CD14-positive monocyte (primary cell): ENCODE results near the gene LIF. TPM values are rescaled to one million over a fixed set of nuclear protein-coding genes. Genes with fewer than 3 reads are reported as not detected.

Experiments used
- DNase-seq, 3 donors: peaks; one replicate each; pipeline ENCODE4 v3.0.0-alpha.2; 2011 to 2022
- H2AFZ ChIP-seq: 2 replicates; pipeline ENCODE4 v1.6.0; 2012; ENCODE audit warnings: mild to moderate bottlenecking, low read depth, low read length, inconsistent platforms; ENCODE audit not compliant: insufficient read depth, poor library complexity, severe bottlenecking
- H3K27ac ChIP-seq, 2 donors: 1 replicate in 1 of 2; 2 replicates in 1 of 2; pipeline ENCODE4 v1.5.1; 2012 to 2013; ENCODE audit warnings: low read length in 2 of 2, control low read depth in 1 of 2, inconsistent platforms in 1 of 2, low read depth in 1 of 2, mild to moderate bottlenecking in 1 of 2
- H3K27me3 ChIP-seq, 2 donors: one replicate each; pipeline versions ENCODE4 v1.6.0 to v1.6.1; 2011 to 2013; ENCODE audit warnings: low read length in 2 of 2; ENCODE audit not compliant: control insufficient read depth in 2 of 2, insufficient read depth in 2 of 2
- H3K36me3 ChIP-seq, 2 donors: replicated peaks in 1 of 2; 1 replicate in 1 of 2; 2 replicates in 1 of 2; pipeline versions ENCODE4 v1.5.1 to v1.6.1; 2012 to 2013; ENCODE audit warnings: low read length in 2 of 2, control low read depth in 1 of 2, inconsistent platforms in 1 of 2, mild to moderate bottlenecking in 1 of 2; ENCODE audit not compliant: insufficient read depth in 2 of 2, control insufficient read depth in 1 of 2
- H3K4me1 ChIP-seq, 2 donors: 1 replicate in 1 of 2; 2 replicates in 1 of 2; pipeline versions ENCODE4 v1.5.1 to v1.6.1; 2012 to 2013; ENCODE audit warnings: low read length in 2 of 2, control low read depth in 1 of 2, inconsistent platforms in 1 of 2, mild to moderate bottlenecking in 1 of 2, moderate library complexity in 1 of 2; ENCODE audit not compliant: insufficient read depth in 2 of 2, control insufficient read depth in 1 of 2
- H3K4me2 ChIP-seq: replicated peaks from 2 replicates; pipeline ENCODE3; 2012; ENCODE audit warnings: low read length, moderate library complexity, mild to moderate bottlenecking; ENCODE audit not compliant: poor library complexity, severe bottlenecking; ENCODE audit errors: extremely low read depth
- H3K4me3 ChIP-seq, 3 experiments: fragments of 200-600 bp in 1 of 3; sonication (generic) in 1 of 3; replicated peaks in 1 of 3; 1 replicate in 2 of 3; 2 replicates in 1 of 3; pipeline ENCODE4 v1.5.1; 2011 to 2013; ENCODE audit warnings: low read length in 3 of 3, mild to moderate bottlenecking in 3 of 3, control low read depth in 2 of 3, low read depth in 2 of 3, inconsistent platforms in 1 of 3, moderate library complexity in 1 of 3
- H3K79me2 ChIP-seq: 2 replicates; pipeline ENCODE4 v1.6.0; 2012; ENCODE audit warnings: mild to moderate bottlenecking, control low read depth, inconsistent platforms, low read length, moderate library complexity; ENCODE audit not compliant: insufficient read depth
- H3K9ac ChIP-seq: 2 replicates; pipeline ENCODE4 v1.6.0; 2017; ENCODE audit warnings: low read length, mild to moderate bottlenecking; ENCODE audit not compliant: insufficient read depth, poor library complexity, severe bottlenecking
- H3K9me3 ChIP-seq, 2 donors: replicated peaks in 1 of 2; 1 replicate in 1 of 2; 2 replicates in 1 of 2; pipeline versions ENCODE4 v1.5.1 to v1.6.1; 2012 to 2013; ENCODE audit warnings: low read length in 2 of 2, control low read depth in 1 of 2; ENCODE audit not compliant: control insufficient read depth in 1 of 2, insufficient read depth in 1 of 2
- H4K20me1 ChIP-seq: 2 replicates; pipeline ENCODE4 v1.6.0; 2012; ENCODE audit warnings: mild to moderate bottlenecking, low read length, control low read depth, moderate library complexity; ENCODE audit not compliant: insufficient read depth
- H3K27ac Mint-ChIP-seq, 7 donors: one replicate each; pipeline ENCODE4 v1.8.0; 2020; ENCODE audit warnings: mild to moderate bottlenecking in 7 of 7, mixed read lengths in 7 of 7, moderate library complexity in 6 of 7, inconsistent platforms in 2 of 7
- H3K27me3 Mint-ChIP-seq, 3 donors: one replicate each; pipeline ENCODE4 v1.8.0; 2021 to 2022; ENCODE audit warnings: low read depth in 3 of 3, mild to moderate bottlenecking in 3 of 3, mixed read lengths in 3 of 3, moderate library complexity in 3 of 3, inconsistent platforms in 1 of 3
- H3K36me3 Mint-ChIP-seq, 2 donors: one replicate each; pipeline ENCODE4 v1.8.0; 2020; ENCODE audit warnings: mixed read lengths in 2 of 2, inconsistent platforms in 1 of 2, mild to moderate bottlenecking in 1 of 2
- H3K4me1 Mint-ChIP-seq: one replicate; pipeline ENCODE4 v1.8.0; 2020; ENCODE audit warnings: mild to moderate bottlenecking, mixed read lengths
- H3K4me3 Mint-ChIP-seq, 2 donors: one replicate each; pipeline ENCODE4 v1.8.0; 2020; ENCODE audit warnings: mild to moderate bottlenecking in 2 of 2, mixed read lengths in 2 of 2, moderate library complexity in 1 of 2
- H3K9me3 Mint-ChIP-seq, 7 donors: one replicate each; pipeline ENCODE4 v1.8.0; 2020 to 2022; ENCODE audit warnings: mixed read lengths in 7 of 7, mild to moderate bottlenecking in 6 of 7, moderate library complexity in 6 of 7, inconsistent platforms in 2 of 7
- CTCF ChIP-seq: fragments of 200-600 bp; IDR thresholded peaks from one replicate; pipeline ENCODE4 v1.8.0; 2022; ENCODE audit warnings: antibody characterized with exemption, mild to moderate bottlenecking
- WGBS: methylation state at CpG from one replicate; pipeline ENCODE4 v1.1.5; 2013; ENCODE audit warnings: missing lambda C conversion rate; ENCODE audit not compliant: insufficient coverage; 5-methylcytosine and 5-hydroxymethylcytosine counted together
- intact Hi-C, 2 donors: fragments of 100-400 bp; cut with micrococcal nuclease; formaldehyde crosslinking; loops; one replicate each; pipeline versions ENCODE4 v1.15.0 to v1.15.1; 2023
- polyA plus RNA-seq, 3 donors: library from polyadenylated mRNA; depleted of rRNA in 1 of 3; unstranded in 2 of 3; stranded (reverse) in 1 of 3; fragments of 300-500 nt in 2 of 3; fragments of >200 nt in 1 of 3; fragmentation: Illumina TruSeq in 2 of 3; gene quantifications; 1 replicate in 2 of 3; 2 replicates in 1 of 3; pipeline ENCODE4 v1.2.3, GENCODE V29; 2012 to 2021

LIF gene
- polyA plus RNA-seq, 3 donors = 7.0 TPM; not detected in 2

- Mint-ChIP-seq H3K36me3 (peaks cover 0 to 2% of the 10 kb centered on the region in 2 donors), H3K27me3 (peaks cover 47 to 56% (median 53%) of the 10 kb centered on the region in 3 donors), H3K4me3 (peak overlapping the region in 1 of 2 donors; percentile 63), H3K27ac (peak overlapping the region in 2 of 7 donors; percentile 47 to 58), H3K4me1 (peaks cover 39% of the 10 kb centered on the region), H3K9me3 (peaks cover 0 to 5% (median 0%) of the 10 kb centered on the region in 7 donors)
- Histone ChIP-seq H3K9me3 (peaks cover 0 to 5% of the 10 kb centered on the region in 2 donors), H3K79me2 (no peaks in the 10 kb centered on the region), H4K20me1 (no peaks in the 10 kb centered on the region), H3K4me1 (peaks cover 21 to 31% of the 10 kb centered on the region in 2 donors), H3K27me3 (peaks cover 13 to 45% of the 10 kb centered on the region in 2 donors), H3K4me2 (no peak overlapping the region), H2AFZ (no peak overlapping the region), H3K27ac (no peak overlapping the region), H3K36me3 (no peaks in the 10 kb centered on the region), H3K9ac (no peak overlapping the region), H3K4me3 (no peak overlapping the region)
- DNase-seq = no peak
- 79% methylated on average over 6 of the region's 6 CpGs for WGBS
- TF ChIP-seq CTCF = no peak
- intact Hi-C loops = loop anchor here in 1 of 2 donors (10.0 kb wide), 1 partner anchor 214 kb away; no protein-coding TSS in a partner anchor
These were observed 1.9 kb upstream of the LIF start for GRCh38 chr22:30248484-30248883.

GRCh38 chr22:30247974-30248373 lies 1.4 kb upstream of the LIF start:
- Mint-ChIP-seq H3K27me3 (peaks cover 45 to 57% (median 53%) of the 10 kb centered on the region in 3 donors), H3K4me1 (peaks cover 34% of the 10 kb centered on the region), H3K4me3 (peak overlapping the region in 1 of 2 donors; percentile 63), H3K9me3 (peaks cover 0 to 5% (median 0%) of the 10 kb centered on the region in 7 donors), H3K27ac (peak overlapping the region in 1 of 7 donors; percentile 43), H3K36me3 (peaks cover 0 to 2% of the 10 kb centered on the region in 2 donors)
- Histone ChIP-seq H3K4me2 (no peak overlapping the region), H3K27me3 (peaks cover 13 to 45% of the 10 kb centered on the region in 2 donors), H3K9me3 (peaks cover 0 to 5% of the 10 kb centered on the region in 2 donors), H3K27ac (no peak overlapping the region), H3K4me1 (peaks cover 20 to 26% of the 10 kb centered on the region in 2 donors), H3K79me2 (no peaks in the 10 kb centered on the region), H3K36me3 (no peaks in the 10 kb centered on the region), H3K4me3 (no peak overlapping the region), H4K20me1 (no peaks in the 10 kb centered on the region), H3K9ac (no peak overlapping the region), H2AFZ (no peak overlapping the region)
- no peak for DNase-seq
- TF ChIP-seq CTCF = no peak
- WGBS = 13% methylated on average over 9 of the region's 12 CpGs
- intact Hi-C loops = loop anchor here in 1 of 2 donors (10.0 kb wide), 1 partner anchor 213 kb away; no protein-coding TSS in a partner anchor
